ENCODE results near the gene CIC.

- no peak for TF ChIP-seq CTCF (IDR thresholded peaks at IDR 0.05)
- no peak for TF ChIP-seq ZFX (IDR thresholded peaks at IDR 0.05; ENCODE audit: borderline replicate concordance)
Observed at GRCh38 chr19:42261763-42262162, 7.3 kb upstream of the CIC start.
